IMR-90 (cell line): ENCODE results near the gene CC2D1A.

Source experiments
- BHLHE40 ChIP-seq: fragments of 150-350 bp; IDR thresholded peaks from 2 replicates; pipeline ENCODE4 v1.6.1; 2016; ENCODE audit warnings: mild to moderate bottlenecking, low read depth, low read length
- CEBPB ChIP-seq: IDR thresholded peaks from 2 replicates; pipeline ENCODE4 v1.6.1; 2012; ENCODE audit warnings: low read depth, low read length, improper control_type of control experiment
- CHD1 ChIP-seq: IDR thresholded peaks from 2 replicates; pipeline ENCODE4 v1.6.1; 2012; ENCODE audit warnings: low read depth, low read length, improper control_type of control experiment
- CTCF ChIP-seq: conservative IDR thresholded peaks from 2 replicates; pipeline ENCODE4 v1.5.1; 2012; ENCODE audit warnings: mild to moderate bottlenecking, low read depth, low read length, improper control_type of control experiment
- MAFK ChIP-seq: IDR thresholded peaks from 2 replicates; pipeline ENCODE4 v1.6.1; 2012; ENCODE audit warnings: low read depth, low read length, improper control_type of control experiment
- MXI1 ChIP-seq: IDR thresholded peaks from 2 replicates; pipeline ENCODE4 v1.6.1; 2012; ENCODE audit warnings: low read depth, mild to moderate bottlenecking, low read length, moderate library complexity, borderline replicate concordance
- NFE2L2 ChIP-seq: fragments of 150-350 bp; IDR thresholded peaks from 2 replicates; pipeline ENCODE4 v1.6.1; 2016; ENCODE audit warnings: low read depth, mild to moderate bottlenecking, low read length
- POLR2A ChIP-seq: IDR thresholded peaks from 2 replicates; pipeline ENCODE4 v1.6.1; 2012; ENCODE audit warnings: mild to moderate bottlenecking, low read depth, low read length
- RAD21 ChIP-seq: IDR thresholded peaks from 2 replicates; pipeline ENCODE4 v1.6.1; 2012; ENCODE audit warnings: low read length, improper control_type of control experiment
- RCOR1 ChIP-seq: IDR thresholded peaks from 2 replicates; pipeline ENCODE4 v1.6.1; 2012; ENCODE audit warnings: mild to moderate bottlenecking, low read length, improper control_type of control experiment; ENCODE audit not compliant: insufficient replicate concordance
- RFX5 ChIP-seq: IDR thresholded peaks from 2 replicates; pipeline ENCODE4 v1.8.0; 2012; ENCODE audit warnings: low read depth, mild to moderate bottlenecking, low read length, moderate library complexity
- SMC3 ChIP-seq: fragments of 150-350 bp; IDR thresholded peaks from 2 replicates; pipeline ENCODE4 v1.6.1; 2016; ENCODE audit warnings: low read depth, mild to moderate bottlenecking, antibody characterized with exemption, low read length, moderate library complexity
- TF ChIP-seq, protein P1 (sequence below): fragments of 150-350 bp; IDR thresholded peaks from 2 replicates; pipeline ENCODE4 v1.6.1; 2016; ENCODE audit warnings: low read depth, mild to moderate bottlenecking, low read length, moderate library complexity, borderline replicate concordance
- TF ChIP-seq, protein P2 (sequence below): fragments of 150-350 bp; IDR thresholded peaks from 2 replicates; pipeline ENCODE4 v1.6.1; 2017; ENCODE audit warnings: mild to moderate bottlenecking, antibody characterized with exemption, low read length, low read depth

DNA sequence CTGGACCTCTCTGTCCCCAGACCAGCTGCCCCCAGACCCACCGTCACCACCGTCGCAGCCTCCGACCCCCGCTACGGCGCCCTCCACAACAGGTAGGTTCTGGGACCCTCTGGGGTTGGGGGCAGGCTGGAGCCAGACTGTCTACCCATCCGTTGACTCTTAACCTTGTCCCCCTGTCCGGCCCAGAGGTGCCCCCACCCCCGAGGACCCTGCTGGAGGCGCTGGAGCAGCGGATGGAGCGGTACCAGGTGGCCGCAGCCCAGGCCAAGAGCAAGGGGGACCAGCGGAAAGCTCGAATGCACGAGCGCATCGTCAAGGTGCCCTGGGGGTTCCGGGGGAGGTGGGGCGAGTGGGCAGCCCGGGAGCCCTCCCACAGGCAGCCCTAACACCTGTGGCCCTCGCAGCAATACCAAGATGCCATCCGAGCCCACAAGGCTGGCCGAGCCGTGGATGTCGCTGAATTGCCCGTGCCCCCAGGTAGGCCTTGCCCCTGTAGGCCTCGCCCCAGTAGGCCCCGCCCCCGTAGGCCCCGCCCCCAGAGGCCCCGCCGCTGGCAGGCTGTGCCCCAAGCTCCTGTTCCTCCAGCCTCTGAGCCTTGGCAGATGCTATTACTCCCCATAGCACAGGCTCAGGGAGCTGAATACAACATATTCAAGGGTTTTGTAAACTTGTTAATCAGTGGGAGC is 12.9 kb downstream of the CC2D1A start:
- no peak for TF ChIP-seq NFE2L2
- no peak for TF ChIP-seq POLR2A
- no peak for TF ChIP-seq MAFK
- no peak for TF ChIP-seq RFX5
- no peak for TF ChIP-seq CTCF
- no peak for TF ChIP-seq RAD21
- TF ChIP-seq SMC3: no peak
- no peak for TF ChIP-seq MXI1
- TF ChIP-seq, protein P1, sequence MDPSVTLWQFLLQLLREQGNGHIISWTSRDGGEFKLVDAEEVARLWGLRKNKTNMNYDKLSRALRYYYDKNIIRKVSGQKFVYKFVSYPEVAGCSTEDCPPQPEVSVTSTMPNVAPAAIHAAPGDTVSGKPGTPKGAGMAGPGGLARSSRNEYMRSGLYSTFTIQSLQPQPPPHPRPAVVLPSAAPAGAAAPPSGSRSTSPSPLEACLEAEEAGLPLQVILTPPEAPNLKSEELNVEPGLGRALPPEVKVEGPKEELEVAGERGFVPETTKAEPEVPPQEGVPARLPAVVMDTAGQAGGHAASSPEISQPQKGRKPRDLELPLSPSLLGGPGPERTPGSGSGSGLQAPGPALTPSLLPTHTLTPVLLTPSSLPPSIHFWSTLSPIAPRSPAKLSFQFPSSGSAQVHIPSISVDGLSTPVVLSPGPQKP: no peak
- no peak for TF ChIP-seq CEBPB
- no peak for TF ChIP-seq BHLHE40
- TF ChIP-seq, protein P2, sequence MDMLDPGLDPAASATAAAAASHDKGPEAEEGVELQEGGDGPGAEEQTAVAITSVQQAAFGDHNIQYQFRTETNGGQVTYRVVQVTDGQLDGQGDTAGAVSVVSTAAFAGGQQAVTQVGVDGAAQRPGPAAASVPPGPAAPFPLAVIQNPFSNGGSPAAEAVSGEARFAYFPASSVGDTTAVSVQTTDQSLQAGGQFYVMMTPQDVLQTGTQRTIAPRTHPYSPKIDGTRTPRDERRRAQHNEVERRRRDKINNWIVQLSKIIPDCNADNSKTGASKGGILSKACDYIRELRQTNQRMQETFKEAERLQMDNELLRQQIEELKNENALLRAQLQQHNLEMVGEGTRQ: no peak
- TF ChIP-seq CHD1: no peak
- TF ChIP-seq RCOR1: no peak
